DMS 273 treated with DMSO at 0.1 percent for 48 hours (cell line): Measurements from ENCODE around the gene PRSS48.
"Not testable (repeated sequence)": the region's sequence is repeated elsewhere in the genome, so short reads cannot be mapped to it uniquely, and the experiment has no call there.

Experiments
- DNase-seq: peaks from one replicate; lab custom pipeline; 2025; lab: John Stamatoyannopoulos, UW

Gene PRSS48

DNA sequence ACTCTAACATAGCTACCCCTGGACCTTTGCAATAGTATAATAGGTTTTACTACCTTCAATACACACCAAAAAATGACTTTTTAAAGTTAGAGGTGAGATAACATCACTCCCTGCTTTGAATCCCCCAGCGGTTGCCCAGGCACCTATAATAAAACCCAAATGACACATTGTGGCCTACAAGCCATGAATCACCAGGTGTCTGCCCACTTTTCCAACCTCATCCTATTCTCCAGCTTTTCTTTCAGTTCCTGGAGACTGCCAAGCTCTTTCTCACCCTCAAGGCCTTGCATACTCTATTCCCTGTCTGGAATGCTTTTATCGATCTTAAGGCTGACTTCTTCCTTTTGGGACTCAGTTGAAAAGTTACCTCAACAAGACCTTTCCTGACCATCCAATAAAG is 16.4 kb upstream of the PRSS48 start:
- no peak for DNase-seq

DNA sequence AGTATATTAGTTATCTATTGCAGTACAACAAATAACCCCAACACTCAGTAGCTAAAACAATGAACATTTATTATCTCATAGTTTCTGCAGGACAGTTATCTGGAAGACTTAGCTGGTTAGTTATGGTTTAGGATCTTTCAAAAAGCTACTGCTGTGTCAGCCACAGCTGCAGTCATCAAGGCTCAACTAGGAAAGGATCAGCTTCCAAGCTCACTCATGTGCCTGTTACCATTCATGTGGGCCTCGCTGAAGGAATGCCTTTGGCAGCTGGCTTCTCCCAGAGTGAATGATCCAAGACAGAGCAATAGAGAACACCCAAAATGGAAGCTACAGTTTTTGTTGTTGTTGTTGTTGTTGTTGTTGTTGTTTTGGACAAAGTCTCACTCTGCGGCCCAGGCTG is 13.5 kb upstream of the PRSS48 start:
- no peak for DNase-seq

DNA sequence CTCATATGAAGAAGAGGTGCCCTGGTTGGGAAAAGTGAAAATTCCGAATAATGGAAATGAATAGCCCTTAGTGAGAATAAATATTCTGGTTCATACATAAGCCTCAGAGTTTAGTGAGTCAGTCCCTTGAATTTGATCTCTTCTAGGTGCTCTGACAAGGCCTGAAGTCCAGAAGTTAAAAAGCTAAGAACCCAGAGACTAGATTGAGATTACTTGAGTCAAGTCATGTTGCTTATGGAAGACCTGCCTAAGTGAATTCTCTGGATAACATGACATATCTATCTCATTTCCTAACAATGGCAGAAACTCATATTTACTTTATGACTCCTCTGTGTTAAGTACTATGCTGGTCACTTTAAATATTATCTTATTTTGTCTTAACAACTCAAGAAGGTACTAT is 10.5 kb upstream of the PRSS48 start:
- DNase-seq = no peak

DNA sequence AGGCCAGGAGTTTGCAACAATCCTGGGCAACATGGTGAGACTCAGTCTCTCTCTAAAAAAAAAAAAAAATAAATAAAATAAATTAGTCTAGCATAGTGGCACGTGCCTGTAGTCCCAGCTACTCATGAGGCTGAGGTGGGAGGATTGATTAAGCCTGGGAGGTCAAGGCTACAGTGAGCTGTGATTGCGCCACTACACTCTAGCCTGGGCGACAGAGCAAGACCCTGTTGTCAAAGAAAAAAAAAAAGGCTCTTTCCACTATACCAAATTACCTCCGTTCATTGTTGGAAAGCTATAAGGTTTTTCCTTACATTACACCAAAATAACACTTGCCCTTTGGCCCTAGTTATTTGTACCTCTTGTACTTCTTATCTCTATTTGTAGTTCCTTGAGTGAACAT is 9.9 kb upstream of the PRSS48 start:
- no peak for DNase-seq

DNA sequence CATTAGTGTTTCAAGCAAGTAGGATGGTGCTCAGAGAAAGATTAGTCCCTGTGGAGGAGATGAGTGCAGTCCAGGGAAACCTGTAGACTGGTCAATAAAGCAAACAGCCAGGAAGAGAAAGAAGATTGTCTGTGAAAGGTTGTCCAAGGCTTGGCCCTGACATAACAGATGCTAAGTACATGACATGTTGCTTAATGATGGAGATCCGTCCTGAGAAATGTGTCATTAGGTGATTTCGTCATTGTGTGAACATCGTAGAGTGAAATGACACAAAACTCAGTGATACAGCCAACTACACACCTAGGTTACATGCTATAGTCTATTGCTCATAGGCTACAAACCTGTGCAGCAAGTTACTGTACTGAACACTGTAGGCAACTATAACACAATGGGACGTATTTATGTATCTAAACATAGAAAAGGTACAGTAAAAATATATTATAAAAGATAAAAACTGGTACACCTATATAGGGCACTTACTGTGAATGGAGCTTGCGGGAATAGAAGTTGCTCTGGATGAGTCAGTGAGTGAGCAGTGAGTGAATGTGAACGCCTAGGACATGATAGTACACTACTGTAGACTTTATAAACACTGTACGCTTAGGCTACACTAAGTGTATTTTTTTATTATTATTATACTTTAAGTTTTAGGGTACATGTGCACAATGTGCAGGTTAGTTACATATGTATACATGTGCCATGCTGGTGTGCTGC is 9.0 kb upstream of the PRSS48 start:
- DNase-seq = no peak

DNA sequence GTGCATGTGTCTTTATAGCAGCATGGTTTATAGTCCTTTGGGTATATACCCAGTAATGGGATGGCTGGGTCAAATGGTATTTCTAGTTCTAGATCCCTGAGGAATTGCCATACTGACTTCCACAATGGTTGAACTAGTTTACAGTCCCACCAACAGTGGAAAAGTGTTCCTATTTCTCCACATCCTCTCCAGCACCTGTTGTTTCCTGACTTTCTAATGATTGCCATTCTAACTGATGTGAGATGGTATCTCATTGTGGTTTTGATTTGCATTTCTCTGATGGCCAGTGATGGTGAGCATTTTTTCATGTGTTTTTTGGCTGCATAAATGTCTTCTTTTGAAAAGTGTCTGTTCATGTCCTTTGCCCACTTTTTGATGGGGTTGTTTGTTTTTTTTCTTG is 8.1 kb upstream of the PRSS48 start:
- DNase-seq = not testable (repeated sequence)

DNA sequence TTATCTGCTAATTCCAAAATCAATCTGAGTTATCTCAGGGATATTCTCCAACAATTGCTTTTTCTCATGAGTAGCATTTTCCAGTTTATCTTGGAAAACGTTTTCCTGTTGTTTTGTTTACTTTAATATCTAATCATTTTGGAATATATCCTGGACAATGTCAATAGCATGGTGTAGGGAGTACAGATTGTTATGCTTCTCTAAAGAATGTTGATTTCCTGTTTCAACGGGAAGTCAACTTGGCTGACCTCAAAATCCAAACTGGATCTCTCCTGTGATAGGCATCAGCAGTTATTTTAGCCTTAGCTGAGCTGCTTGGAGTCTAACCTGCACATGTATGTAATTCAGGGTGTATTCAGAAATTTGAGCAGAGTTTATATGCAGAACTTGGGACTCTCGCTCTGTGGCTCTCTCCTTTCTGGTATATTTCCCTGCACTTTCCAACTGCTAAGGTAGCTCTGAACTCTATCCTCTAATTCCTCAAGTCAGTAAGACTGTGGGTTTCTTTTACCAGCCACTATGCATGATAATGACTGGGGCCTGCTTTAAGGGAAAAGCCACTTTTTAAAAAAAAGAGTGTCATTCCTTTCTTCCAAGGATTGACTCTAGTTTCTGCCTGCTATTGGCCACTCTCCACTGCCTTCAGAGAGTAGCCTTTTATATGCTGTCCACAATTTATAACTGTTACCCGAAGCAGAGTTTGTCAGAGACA is 7.7 kb downstream of the PRSS48 start:
- no peak for DNase-seq

DNA sequence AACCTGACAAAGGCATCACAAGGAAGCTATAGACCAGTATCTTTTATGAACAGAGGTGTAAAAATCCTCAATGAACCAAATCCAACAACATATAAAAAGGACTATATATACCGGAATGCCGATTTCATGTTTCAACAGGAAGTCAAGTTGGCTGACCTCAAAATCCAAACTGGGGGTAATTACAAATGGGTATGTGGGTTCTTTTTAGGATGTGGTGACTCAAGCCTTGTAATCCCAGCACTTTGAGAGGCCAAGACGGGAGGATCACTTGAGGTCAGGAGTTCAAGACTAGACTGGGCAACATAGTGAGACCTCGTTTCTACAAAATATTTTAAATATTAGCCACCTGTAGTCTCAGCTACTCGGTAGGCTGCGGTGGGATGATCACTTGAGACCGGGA is 10.4 kb downstream of the PRSS48 start:
- DNase-seq = no peak

DNA sequence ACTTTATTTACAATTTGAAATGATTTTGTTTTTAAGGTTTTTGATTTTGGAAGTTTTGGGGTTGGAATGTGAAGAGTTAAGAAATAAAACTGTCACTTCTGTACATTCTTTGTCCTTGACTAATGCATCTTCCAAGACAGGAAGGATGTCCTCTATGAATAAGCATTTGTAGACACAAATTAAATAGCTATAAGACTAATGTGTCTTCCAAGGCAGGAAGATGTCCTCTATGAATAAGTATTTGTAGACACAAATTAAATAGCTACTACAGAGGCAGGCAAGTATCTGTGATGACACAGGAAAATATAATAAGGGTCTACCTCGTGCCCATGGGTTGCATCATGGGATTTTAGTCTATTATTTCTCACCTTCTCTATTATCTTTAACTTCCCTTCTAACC is 14.5 kb downstream of the PRSS48 start:
- no peak for DNase-seq

DNA sequence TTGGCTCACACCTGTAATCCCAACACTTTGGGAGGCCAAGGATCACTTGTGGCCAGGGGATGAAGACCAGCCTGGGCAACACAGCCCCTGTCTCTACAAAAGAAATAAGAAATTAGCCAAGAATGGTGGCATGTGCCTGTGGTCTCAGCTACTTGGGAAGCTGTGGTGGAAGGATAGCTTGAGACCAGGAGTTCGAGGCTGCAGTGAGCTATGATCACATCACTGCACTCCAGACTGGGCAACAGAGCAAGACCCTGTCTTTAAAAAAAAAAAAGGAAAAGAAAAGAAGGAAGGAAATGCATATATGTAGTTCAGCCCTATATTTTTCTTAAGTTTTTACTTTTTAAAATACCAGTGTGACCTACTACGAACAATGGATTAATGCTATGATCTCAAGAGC is 15.1 kb downstream of the PRSS48 start:
- DNase-seq = no peak

DNA sequence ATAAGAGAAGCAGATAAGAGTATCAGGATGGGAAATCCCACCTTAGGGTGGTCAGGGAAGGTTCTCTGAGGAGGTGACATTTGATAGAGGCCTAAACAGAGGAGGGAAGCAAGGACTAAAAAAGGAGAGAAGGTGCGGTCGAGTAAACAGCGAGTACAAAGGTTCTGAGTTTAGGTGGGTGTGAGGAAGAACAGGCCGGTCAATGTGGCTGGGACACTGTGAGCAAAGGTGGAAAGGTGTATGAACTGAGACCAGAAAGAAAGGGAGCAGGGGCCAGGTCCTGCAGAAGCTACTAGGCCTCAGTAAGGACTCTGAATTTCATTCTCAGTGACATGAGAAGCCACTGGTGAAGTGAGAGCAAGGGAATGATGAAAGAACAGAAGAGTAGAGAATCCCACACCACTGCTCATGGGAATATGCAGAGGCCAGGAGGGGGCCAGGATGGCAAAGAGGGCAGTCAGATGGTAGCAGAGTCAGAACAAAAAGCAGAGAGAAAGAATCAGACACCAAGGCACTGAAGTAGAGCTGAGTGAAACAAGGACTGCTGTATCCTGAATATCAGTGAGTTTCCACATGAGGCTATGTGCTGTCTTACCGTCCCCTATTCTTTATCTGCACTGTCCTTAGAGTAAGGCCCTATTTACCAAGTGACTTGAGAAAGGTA is 18.0 kb downstream of the PRSS48 start:
- DNase-seq = no peak

DNA sequence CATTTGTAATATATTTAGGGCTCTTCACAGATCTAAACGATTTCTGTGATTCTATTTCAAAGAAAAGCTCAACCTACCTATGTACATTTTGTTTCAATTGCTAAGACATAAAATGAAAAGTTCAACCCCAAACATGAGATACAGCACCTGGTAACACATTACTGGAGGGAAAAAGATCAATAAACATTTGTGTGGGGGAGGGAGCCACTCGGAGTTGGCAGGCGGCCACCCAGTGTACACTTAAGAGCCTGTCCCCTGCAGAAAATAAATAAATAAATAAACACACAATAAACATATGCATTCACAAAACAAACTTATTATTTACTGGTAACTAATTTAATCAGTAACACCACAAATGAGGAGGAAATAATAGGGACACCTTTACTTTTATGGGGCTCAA is 19.3 kb downstream of the PRSS48 start:
- DNase-seq = no peak

DNA sequence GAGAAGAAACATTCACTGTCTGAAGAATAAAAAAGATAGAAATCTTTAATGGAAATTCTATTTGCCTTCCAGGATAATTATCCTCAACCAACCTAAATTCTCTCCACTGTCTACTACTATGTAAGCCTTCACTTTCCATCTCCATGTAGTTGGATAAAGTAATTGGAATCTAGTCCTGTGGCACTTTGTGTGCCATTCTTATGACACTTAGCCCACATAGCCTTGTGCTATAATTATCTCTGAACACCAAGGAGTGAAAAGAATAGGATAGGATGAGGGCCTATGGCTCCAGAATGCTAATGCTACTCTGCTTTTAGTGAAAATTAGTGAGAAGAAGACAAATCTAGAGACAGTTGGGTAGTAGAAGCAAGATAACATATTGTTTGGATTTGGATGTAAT is 20.2 kb downstream of the PRSS48 start:
- no peak for DNase-seq

DNA sequence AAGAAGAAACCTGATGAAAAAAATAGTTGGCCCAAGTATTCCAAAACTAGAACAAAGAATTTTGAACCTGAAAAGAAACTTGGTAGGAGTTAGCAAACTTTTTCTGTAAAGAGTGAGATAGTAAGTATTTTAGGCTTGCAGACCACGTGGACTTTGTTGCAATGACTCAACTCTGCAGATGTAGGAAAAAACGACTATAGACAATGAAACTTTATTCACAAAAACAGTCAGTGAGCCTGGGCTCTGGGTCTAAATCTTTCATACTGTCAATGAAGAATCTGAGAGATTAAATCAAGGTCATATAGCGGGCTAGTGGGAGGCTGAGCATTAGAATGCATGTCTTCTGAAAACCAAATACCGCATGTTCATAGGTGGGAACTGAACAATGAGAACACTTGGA is 25.5 kb downstream of the PRSS48 start:
- no peak for DNase-seq

DNA sequence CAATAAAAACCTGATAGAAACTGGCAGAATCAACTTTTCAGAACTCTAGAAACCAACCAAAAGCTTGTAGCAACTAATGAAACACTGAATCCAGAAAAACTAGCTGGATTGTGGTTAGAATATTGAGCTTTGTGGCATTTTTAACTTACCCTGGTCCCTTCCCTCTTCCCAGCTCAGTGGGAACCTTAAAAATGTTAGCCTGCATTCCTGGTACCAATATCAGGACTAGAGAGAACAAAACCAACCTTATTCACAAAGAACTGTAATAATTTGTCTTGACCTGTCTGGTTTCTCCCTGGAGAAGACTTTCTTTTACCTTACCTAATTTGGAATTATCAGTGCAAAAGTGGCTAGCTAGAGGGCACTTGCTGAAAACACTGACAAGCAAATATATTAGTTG is 27.3 kb downstream of the PRSS48 start:
- DNase-seq = no peak

DNA sequence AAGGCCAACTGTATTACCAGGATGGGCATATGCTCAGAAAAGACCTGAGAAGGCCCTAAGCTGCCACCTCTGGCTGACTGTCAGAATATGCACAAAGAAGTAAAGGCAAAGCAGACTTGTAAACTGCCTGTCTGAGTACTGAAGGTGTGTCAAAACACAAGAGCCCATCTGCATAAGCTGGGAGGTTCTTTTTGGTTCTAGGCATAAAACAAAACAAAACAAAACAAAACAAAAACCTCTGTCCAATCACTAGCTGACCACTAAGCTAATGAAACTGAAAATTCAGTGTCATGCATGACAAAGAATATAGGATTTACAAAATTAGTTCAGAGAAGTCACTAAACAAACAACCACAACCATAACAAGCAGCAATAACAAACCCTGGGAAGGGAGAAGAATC is 27.8 kb downstream of the PRSS48 start:
- peak; percentile 28 for DNase-seq

DNA sequence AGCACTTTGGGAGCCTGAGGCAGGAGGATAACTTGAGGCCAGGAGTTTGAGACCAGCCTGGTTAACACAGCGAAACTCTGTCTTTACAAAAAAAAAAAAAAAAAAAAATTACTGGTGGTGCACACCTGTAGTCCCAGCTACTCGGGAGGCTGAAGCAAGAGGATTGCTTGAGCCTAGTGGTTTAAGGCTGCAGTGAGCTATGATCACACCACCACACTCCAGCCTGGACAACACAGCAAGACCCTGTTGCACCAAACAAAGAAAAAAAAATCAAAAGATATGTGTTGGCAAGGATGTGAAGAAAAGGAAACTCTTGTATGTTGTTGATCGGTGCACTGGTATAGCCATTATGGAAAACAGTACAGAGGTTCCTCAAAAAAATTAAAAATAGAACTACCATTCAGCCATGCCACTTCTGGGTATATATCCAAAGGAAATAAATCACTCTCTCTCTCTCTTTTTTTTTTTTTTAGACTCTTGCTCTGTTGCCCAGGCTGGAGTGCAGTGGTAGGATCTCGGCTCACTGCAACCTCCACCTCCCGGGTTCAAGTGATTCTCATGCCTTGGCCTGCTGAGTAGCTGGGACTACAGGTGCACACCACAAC is 33.3 kb downstream of the PRSS48 start:
- DNase-seq = no peak

DNA sequence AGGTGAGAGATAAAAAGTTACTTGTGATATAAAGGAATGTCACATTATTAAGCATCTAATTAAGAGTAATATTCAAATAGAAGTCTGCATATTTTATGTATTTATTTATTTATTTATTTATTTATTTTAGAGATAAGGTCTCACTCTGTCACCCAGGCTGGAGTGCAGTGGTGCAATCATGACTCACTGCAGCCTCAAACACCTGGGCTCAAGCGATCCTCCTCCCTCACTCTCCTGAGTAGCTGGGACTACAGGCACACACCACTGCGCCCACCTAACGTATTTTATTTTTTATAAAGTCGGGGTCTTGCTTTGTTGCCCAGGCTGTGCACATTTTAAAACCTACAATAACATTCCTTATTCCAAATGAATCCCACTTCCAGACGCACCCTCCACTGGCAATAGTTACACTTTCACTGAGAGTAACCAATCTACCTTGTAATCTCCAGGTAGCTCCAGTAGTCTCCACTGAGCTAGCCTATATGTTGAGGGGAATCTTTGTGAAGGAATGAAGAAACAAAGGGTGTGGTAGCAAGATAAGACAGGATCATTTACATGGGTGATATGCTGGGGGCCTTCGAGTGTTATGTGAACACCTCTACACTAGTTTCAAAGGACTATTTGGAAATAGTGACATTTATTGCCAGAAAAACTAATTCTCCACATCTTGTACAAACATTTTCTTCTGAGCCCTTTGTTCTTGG is 36.5 kb downstream of the PRSS48 start:
- no peak for DNase-seq

DNA sequence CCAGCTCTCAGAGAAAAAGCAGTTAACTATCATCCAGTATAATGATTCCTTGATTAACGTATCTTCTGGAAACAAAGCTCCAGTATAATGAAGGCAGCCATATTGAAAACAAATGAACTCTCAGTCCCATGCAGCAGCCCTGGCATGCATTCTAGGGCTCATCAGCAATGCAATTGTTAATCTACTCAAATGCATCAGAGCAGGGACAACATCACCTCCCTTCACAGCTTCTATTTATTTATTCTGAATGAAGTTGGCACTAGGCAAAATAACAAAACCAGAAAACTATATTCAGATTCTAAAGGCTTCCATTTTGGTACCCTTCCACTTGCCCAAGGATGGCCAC is 37.0 kb downstream of the PRSS48 start:
- DNase-seq = no peak

DNA sequence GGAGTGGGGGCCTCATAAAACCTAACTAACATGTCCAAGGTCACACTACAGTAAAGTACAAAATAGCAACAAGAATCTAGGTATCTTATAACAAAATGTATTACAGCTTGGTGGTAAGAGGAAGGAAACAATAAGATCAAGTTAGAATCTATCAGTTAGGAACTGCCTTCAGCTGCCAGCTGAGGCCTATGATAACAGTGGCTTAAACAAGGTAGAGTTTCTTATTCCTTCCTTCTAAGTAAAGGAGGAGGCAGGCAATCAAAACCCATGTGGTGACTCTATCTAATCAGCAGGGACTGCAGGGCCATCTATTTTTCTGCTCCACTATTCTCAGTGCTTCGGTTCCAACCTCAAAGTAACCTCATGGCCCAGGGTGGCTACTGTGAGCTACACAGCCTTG is 37.5 kb downstream of the PRSS48 start:
- no peak for DNase-seq

DNA sequence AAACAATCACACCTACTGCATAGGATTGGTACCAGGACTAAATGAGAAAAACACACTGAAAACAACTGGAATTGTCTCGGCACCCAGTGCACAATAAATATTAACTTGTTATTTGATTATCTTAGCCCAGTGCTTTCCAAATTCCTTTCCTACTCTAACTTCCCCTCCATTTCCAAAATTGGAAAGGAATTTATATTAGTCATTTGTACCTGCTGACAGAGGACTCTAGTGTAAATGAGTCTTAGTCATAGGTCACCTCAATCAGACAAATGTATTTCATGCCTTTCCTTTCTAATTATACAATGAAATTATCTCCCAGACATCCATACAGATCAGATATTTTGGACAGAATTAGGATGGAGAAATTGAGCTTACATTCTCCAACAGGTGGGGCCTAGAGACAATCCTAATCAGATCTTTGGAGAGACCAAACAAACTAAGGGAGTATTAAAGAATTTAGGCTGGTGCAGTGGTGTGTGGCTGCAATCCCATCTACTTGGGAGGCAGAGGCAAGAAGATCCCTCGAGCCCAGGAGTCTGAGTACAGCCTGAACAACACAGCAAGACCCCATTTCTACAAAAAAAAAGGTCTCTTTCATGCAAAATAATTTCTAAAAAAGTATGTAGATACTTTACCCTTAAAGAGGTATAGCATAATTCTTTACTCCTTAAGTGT is 38.4 kb downstream of the PRSS48 start:
- no peak for DNase-seq

DNA sequence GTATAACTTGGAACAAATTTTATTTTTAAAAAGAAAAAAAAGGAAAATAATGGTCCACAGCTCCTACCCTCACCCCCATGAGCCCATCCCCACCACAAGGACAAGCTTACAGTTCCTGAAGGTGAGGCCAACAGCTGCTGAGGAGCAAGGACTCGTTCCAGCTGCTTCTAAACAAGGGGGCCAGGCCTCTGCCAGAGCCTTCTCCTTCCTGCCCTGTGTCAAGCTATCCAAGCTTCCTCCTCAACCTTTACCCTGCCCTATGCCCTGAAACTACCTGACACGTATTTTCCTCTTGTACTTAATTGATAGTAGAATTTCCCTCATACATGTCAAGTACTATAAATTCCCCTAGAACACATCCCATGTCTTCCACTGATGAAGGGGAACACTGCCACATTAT is 39.7 kb downstream of the PRSS48 start:
- DNase-seq = no peak
